Astrocyte (in vitro differentiated cells and primary cell): ENCODE measurements around the gene SMC1B.

Experiments used
- CTCF ChIP-seq: IDR thresholded peaks from 2 replicates; pipeline ENCODE4 v1.5.1; 2011; ENCODE audit warnings: low read depth, mild to moderate bottlenecking, inconsistent platforms, low read length, moderate library complexity; ENCODE audit not compliant: insufficient read depth
- EZH2 ChIP-seq: IDR thresholded peaks from 2 replicates; pipeline ENCODE4 v1.6.1; 2012; ENCODE audit warnings: mild to moderate bottlenecking, low read length, inconsistent platforms; ENCODE audit not compliant: insufficient read depth

DNA sequence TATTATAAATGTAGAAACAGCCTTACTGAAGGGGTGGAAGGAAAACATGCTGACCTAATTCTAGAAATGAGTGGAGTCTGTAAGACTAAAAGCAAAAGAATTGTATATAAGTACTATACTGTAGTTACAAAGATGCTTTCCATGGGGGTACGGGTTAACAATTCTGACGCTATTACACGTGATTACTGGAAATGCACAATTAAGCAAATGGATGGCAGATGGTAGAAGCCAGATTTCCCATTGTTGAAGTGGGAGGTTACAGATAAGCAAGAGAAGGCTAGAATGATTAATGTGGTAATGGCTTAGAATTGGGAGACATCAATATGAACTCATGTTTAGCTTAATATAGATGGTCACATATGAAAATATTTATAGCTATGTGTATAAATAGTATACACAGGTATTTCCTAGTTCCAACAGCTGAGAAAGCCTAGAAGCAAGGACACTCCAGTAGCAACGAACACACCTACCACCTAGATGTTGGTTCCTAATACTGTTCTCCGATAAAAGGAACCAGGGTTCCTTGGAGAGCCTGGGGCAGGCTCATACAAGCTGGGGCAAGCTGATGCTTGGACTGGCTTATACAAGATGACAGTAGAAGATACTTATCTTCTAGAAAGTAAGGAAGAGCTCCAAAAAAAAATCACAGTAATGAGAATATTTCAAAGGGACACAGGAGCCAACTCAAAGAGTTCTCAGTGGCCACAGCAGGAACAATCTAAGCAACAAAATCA lies 13.5 kb downstream of the SMC1B start:
- TF ChIP-seq CTCF (no peak), EZH2 (no peak)
